22Rv1 (cell line): ENCODE measurements around the gene ERCC6.

Experiments
- CTCF ChIP-seq: fragments of 450-650 bp; IDR thresholded peaks from 2 replicates; pipeline ENCODE4 v1.5.1; 2017; ENCODE audit warnings: mild to moderate bottlenecking
- ZFX ChIP-seq: fragments of 450-650 bp; IDR thresholded peaks from 2 replicates; pipeline ENCODE4 v1.6.1; 2017; ENCODE audit warnings: antibody characterized with exemption, borderline replicate concordance

GRCh38 chr10:49577182-49577925 lies 38.4 kb upstream of the ERCC6 start:
- TF ChIP-seq CTCF (no peak), ZFX (no peak)
